ENCODE results near the gene ZRANB1. TPM values are rescaled to one million over a fixed set of nuclear protein-coding genes. Genes with fewer than 3 reads are reported as not detected.

Gene ZRANB1
- total RNA-seq: 10 to 100 TPM; 16.0 to 26.4 (median 22.5) TPM
- polyA plus RNA-seq: 10 to 100 TPM in 1 of 2 donors, 1 to 10 TPM in 1; 7.3 to 10.5 TPM
- total RNA-seq: 81.3 reads per million, percentile 81 among the genes with 10 or more reads in this experiment

DNA sequence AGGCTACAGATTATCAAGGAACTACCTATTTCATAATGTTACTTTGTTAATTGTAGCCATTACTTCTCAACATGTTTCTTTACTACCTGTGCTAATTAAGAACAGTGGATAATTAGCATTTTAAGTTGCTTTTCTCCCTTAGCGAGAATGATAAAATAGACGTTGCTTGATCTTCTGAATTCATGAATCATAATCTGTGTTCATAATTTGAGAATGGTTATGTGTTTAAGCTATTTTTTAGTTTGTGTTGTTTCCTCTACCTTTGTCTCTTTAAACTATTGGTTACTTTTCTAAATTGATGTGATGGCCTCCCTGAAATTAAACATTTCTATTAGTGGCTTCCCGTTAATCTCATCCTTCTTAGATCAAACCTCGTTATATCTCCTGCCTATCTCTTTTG lies at the start of gene ZRANB1:
Gene ZRANB1, plus strand, starts transcription at position 301 of the 400 bp plus-strand sequence. CDS start 371 bp downstream, outside the sequence.
- intact Hi-C loops (cut with micrococcal nuclease): no loop called here
- Mint-ChIP-seq H3K27ac (peak within 1 kb of the TSS in 5 of 9 donors; percentile 1 to 58 (median 28)), H3K4me1 (peaks cover 10 to 84% (median 74%) of the 10 kb centered on the region in 7 donors), H3K9me3 (no peaks in the 10 kb centered on the region), H3K36me3 (peaks cover 6 to 18% (median 18%) of the 10 kb centered on the region in 5 donors), H3K4me3 (peak within 1 kb of the TSS in 9 of 10 donors; percentile 11 to 53 (median 30)), H3K27me3 (no peaks in the 10 kb centered on the region)
- Histone ChIP-seq H3K27me3 (ENCODE audit: control insufficient read depth in 2 of 2, insufficient read depth in 2 of 2, low read length in 2 of 2) (no peaks in the 10 kb centered on the region), H3K4me1 (ENCODE audit: control insufficient read depth in 2 of 2, insufficient read depth in 2 of 2, low read length in 2 of 2) (peaks cover 4 to 8% of the 10 kb centered on the region in 2 donors), H3K9me3 (ENCODE audit: control insufficient read depth in 2 of 3, low read length in 3 of 3) (no peaks in the 10 kb centered on the region), H3K27ac (ENCODE audit: low read depth, low read length) (no peak within 1 kb of the TSS), H3K36me3 (ENCODE audit: control insufficient read depth in 2 of 3, insufficient read depth in 3 of 3, low read length in 3 of 3) (peaks cover 0 to 7% (median 0%) of the 10 kb centered on the region in 3 experiments), H3K4me3 (ENCODE audit: low read length) (no peak within 1 kb of the TSS)
- no peak for ATAC-seq
- CTCF ChIA-PET: no interaction called here
- POLR2A ChIA-PET: no interaction called here
- no peak for DNase-seq

DNA sequence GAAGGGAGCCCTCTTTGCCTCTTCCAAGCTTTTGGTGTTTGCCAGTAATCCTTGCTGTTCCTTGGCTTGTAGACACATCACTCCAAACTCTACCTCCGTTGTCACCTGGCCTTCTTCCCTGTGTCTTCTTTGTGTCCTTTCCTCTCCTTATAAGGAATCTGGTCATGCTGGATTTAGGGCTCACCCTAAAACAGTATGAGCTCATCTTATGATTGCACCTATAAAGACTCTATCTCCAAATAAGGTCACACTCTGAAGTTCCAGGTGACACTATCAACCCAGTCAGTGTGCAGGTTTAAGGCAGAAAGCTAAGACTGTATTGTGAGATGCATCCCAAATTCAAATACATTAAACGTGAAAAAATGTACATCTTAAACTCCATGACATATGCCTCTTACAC lies 49.0 kb upstream of the ZRANB1 start:
- POLR2A ChIA-PET: no interaction called here
- ATAC-seq: no peak
- H3K27ac ChIP-seq (ENCODE audit: low read depth, low read length): no peak overlapping the region

DNA sequence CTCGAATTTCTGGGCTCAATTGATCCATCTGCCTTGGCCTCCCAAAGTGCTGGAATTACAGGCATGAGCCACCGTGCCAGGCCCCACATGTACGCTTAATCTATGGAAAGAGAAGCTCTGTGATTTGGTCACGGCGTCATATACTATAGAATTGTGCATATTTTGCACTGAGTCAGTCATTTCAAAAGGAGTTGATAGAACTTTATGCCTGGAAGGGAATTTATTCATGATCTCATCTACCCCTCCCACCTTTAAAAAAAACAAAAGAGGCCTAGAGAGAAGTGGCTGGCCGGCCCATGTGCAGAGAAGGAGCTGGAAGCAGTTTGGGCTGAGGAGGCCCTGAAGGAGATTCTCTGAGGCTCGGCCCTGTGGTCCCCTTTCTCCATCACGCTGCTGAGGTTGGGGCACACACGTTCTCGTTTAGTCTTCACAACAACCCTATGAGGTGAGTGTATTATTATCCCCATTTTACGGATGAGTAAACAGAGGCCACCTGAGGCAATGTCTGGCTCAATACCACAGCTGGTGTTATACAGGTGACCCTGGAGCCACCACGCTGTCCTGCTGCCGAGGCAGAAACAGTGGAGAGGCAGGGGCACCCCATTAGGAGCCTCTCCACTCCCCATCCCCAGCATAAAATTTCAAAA lies 47.2 kb upstream of the ZRANB1 start:
- no peaks in the 10 kb centered on the region for H3K27me3 ChIP-seq (ENCODE audit: control insufficient read depth in 2 of 2, insufficient read depth in 2 of 2, low read length in 2 of 2)
- Mint-ChIP-seq H3K4me1 (no peaks in the 10 kb centered on the region), H3K36me3 (no peaks in the 10 kb centered on the region), H3K9me3 (peaks cover 0 to 2% (median 0%) of the 10 kb centered on the region in 11 donors), H3K4me3 (no peak overlapping the region), H3K27me3 (peaks cover 0 to 11% (median 6%) of the 10 kb centered on the region in 5 donors), H3K27ac (no peak overlapping the region)
- no peak overlapping the region for H3K4me3 ChIP-seq (ENCODE audit: low read length)
- intact Hi-C loops (cut with micrococcal nuclease): no loop called here
- DNase-seq (no peak), ATAC-seq (no peak)
- H3K36me3 ChIP-seq (ENCODE audit: control insufficient read depth in 2 of 3, insufficient read depth in 3 of 3, low read length in 3 of 3): no peaks in the 10 kb centered on the region
- no peaks in the 10 kb centered on the region for H3K9me3 ChIP-seq (ENCODE audit: control insufficient read depth in 2 of 3, low read length in 3 of 3)
- POLR2A ChIA-PET: no interaction called here
- H3K4me1 ChIP-seq (ENCODE audit: control insufficient read depth in 2 of 2, insufficient read depth in 2 of 2, low read length in 2 of 2): no peaks in the 10 kb centered on the region
- CTCF ChIA-PET: no interaction called here
- no peak overlapping the region for H3K27ac ChIP-seq (ENCODE audit: low read depth, low read length)

More for the DNA sequence above, 49.0 kb upstream of the ZRANB1 start:
- no peaks in the 10 kb centered on the region for H3K9me3 ChIP-seq (ENCODE audit: control insufficient read depth in 2 of 3, low read length in 3 of 3)
- H3K27me3 ChIP-seq (ENCODE audit: control insufficient read depth in 2 of 2, insufficient read depth in 2 of 2, low read length in 2 of 2): no peaks in the 10 kb centered on the region
- H3K4me3 ChIP-seq (ENCODE audit: low read length): no peak overlapping the region
- no peaks in the 10 kb centered on the region for H3K4me1 Mint-ChIP-seq
- no peak overlapping the region for H3K27ac Mint-ChIP-seq
- H3K9me3 Mint-ChIP-seq: peaks cover 0 to 2% (median 0%) of the 10 kb centered on the region in 11 donors
- peaks cover 0 to 6% (median 3%) of the 10 kb centered on the region in 5 donors for H3K27me3 Mint-ChIP-seq
- no peaks in the 10 kb centered on the region for H3K4me1 ChIP-seq (ENCODE audit: control insufficient read depth in 2 of 2, insufficient read depth in 2 of 2, low read length in 2 of 2)
- H3K36me3 Mint-ChIP-seq: no peaks in the 10 kb centered on the region
- DNase-seq: no peak
- CTCF ChIA-PET: no interaction called here
- H3K4me3 Mint-ChIP-seq: no peak overlapping the region
- H3K36me3 ChIP-seq (ENCODE audit: control insufficient read depth in 2 of 3, insufficient read depth in 3 of 3, low read length in 3 of 3): no peaks in the 10 kb centered on the region
- intact Hi-C loops (cut with micrococcal nuclease): no loop called here

DNA sequence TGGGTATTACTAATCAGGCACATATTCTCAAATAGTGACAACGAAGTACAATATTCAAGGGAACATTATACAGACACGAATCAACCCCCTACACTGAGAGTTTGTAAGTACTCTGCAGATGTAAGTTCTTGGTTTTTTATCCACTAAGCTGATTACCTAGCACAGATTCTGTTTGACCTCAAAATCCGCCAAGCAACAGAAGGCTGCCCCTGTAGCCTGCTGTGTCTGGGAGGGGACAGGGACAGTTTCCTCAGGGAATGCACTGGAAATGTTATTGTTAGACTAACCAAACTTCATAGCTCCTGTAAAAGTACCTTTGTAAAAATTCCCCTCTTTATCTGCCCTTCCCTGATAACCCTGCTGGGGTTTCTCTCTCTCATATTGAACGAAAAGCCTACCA lies 45.2 kb upstream of the ZRANB1 start:
- H3K4me1 ChIP-seq (ENCODE audit: control insufficient read depth in 2 of 2, insufficient read depth in 2 of 2, low read length in 2 of 2): no peaks in the 10 kb centered on the region
- ChIA-PET POLR2A (interaction anchor here (0.6 kb wide), 1 partner anchor 337 kb away, joined by 3 read pairs; no protein-coding TSS in a partner anchor), CTCF (no interaction called here)
- Mint-ChIP-seq H3K27me3 (peaks cover 0 to 11% (median 8%) of the 10 kb centered on the region in 5 donors), H3K4me3 (no peak overlapping the region), H3K4me1 (no peaks in the 10 kb centered on the region), H3K9me3 (peaks cover 0 to 2% (median 0%) of the 10 kb centered on the region in 11 donors), H3K36me3 (no peaks in the 10 kb centered on the region), H3K27ac (no peak overlapping the region)
- H3K36me3 ChIP-seq (ENCODE audit: control insufficient read depth in 2 of 3, insufficient read depth in 3 of 3, low read length in 3 of 3): no peaks in the 10 kb centered on the region
- ATAC-seq: no peak
- H3K4me3 ChIP-seq (ENCODE audit: low read length): no peak overlapping the region
- DNase-seq: no peak
- intact Hi-C loops (cut with micrococcal nuclease): no loop called here
- H3K27ac ChIP-seq (ENCODE audit: low read depth, low read length): no peak overlapping the region
- no peaks in the 10 kb centered on the region for H3K9me3 ChIP-seq (ENCODE audit: control insufficient read depth in 2 of 3, low read length in 3 of 3)
- H3K27me3 ChIP-seq (ENCODE audit: control insufficient read depth in 2 of 2, insufficient read depth in 2 of 2, low read length in 2 of 2): no peaks in the 10 kb centered on the region

DNA sequence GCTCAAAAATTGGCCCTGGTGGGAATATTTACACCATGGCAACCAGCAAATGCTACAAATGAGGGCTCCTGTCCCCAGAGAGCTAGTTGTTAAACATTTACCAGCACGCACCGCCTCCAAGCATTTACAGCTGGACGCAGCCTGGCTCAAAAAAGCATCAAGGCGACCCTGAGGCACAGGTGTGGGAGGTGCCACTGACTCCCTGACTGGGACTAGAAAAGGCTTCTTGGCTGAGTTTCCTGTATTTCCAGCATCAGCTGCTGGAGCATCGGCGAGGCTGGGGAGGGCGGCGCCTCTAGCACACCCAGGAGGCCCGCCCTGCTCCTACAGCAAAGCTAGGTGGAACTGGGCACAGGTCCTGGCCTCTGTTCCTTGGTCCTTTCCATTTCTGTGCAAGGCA lies 43.5 kb upstream of the ZRANB1 start:
- Mint-ChIP-seq H3K4me1 (no peaks in the 10 kb centered on the region), H3K27ac (no peak overlapping the region), H3K27me3 (peaks cover 0 to 26% (median 20%) of the 10 kb centered on the region in 5 donors), H3K9me3 (no peaks in the 10 kb centered on the region), H3K4me3 (no peak overlapping the region), H3K36me3 (no peaks in the 10 kb centered on the region)
- no peak for DNase-seq
- ChIA-PET CTCF (no interaction called here), POLR2A (interaction anchor here (1.2 kb wide), 1 partner anchor 17 kb away, joined by 3 read pairs; no protein-coding TSS in a partner anchor)
- no peaks in the 10 kb centered on the region for H3K36me3 ChIP-seq (ENCODE audit: control insufficient read depth in 2 of 3, insufficient read depth in 3 of 3, low read length in 3 of 3)
- H3K27me3 ChIP-seq (ENCODE audit: control insufficient read depth in 2 of 2, insufficient read depth in 2 of 2, low read length in 2 of 2): no peaks in the 10 kb centered on the region
- no peaks in the 10 kb centered on the region for H3K4me1 ChIP-seq (ENCODE audit: control insufficient read depth in 2 of 2, insufficient read depth in 2 of 2, low read length in 2 of 2)
- ATAC-seq: no peak
- intact Hi-C loops (cut with micrococcal nuclease): no loop called here
- no peaks in the 10 kb centered on the region for H3K9me3 ChIP-seq (ENCODE audit: control insufficient read depth in 2 of 3, low read length in 3 of 3)
- no peak overlapping the region for H3K4me3 ChIP-seq (ENCODE audit: low read length)
- H3K27ac ChIP-seq (ENCODE audit: low read depth, low read length): no peak overlapping the region

DNA sequence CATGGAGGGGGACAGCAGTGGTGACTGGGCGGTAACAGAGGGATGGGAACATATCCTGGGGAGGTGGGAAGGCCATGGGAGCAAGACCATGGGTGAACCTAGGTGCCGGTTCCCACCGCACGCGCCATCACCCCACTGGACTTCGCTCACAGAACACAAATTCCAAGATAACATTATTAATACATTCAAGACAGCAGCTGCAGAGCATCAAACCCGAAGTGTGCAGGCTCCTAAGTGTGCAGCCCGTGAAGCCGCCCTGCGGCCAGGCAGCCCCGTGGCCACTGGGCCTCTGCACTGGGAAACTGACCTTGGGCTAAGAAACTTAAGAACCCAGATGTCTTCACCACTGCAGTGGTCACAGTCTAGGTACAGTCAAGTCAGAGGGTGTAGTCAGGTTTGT lies 42.8 kb upstream of the ZRANB1 start:
- ChIA-PET POLR2A (no interaction called here), CTCF (no interaction called here)
- H3K36me3 Mint-ChIP-seq: no peaks in the 10 kb centered on the region

DNA sequence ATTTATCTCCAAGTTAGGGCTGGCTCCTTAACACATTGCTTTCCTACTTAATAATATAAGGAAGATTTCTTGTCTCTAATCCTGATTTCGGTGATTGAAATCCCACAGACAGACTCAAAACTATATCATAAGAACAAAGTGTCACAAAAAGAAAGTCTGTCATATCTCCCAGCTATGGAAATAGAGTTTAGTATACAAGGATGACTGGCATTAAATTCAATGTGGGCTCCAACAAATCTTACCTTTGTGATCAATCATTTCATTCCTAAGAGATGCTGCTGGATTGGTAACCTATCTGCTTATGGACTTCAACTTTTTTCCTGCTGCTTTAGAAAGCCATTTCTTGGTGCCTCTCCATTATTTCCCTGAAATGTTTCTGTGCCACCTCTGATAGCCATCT lies 39.5 kb upstream of the ZRANB1 start:
- POLR2A ChIA-PET: no interaction called here
- CTCF ChIA-PET: no interaction called here
- H3K27me3 Mint-ChIP-seq: peaks cover 0 to 35% (median 16%) of the 10 kb centered on the region in 5 donors
- no peak overlapping the region for H3K4me3 Mint-ChIP-seq
- intact Hi-C loops (cut with micrococcal nuclease): no loop called here
- H3K27me3 ChIP-seq (ENCODE audit: control insufficient read depth in 2 of 2, insufficient read depth in 2 of 2, low read length in 2 of 2): no peaks in the 10 kb centered on the region
- ATAC-seq: no peak
- DNase-seq: no peak
- H3K36me3 ChIP-seq (ENCODE audit: control insufficient read depth in 2 of 3, insufficient read depth in 3 of 3, low read length in 3 of 3): no peaks in the 10 kb centered on the region
- H3K9me3 ChIP-seq (ENCODE audit: control insufficient read depth in 2 of 3, low read length in 3 of 3): no peaks in the 10 kb centered on the region
- H3K27ac ChIP-seq (ENCODE audit: low read depth, low read length): no peak overlapping the region
- H3K9me3 Mint-ChIP-seq: no peaks in the 10 kb centered on the region
- H3K36me3 Mint-ChIP-seq: no peaks in the 10 kb centered on the region
- no peaks in the 10 kb centered on the region for H3K4me1 ChIP-seq (ENCODE audit: control insufficient read depth in 2 of 2, insufficient read depth in 2 of 2, low read length in 2 of 2)
- no peaks in the 10 kb centered on the region for H3K4me1 Mint-ChIP-seq
- no peak overlapping the region for H3K4me3 ChIP-seq (ENCODE audit: low read length)
- H3K27ac Mint-ChIP-seq: no peak overlapping the region

More for the DNA sequence above, 42.8 kb upstream of the ZRANB1 start:
- DNase-seq (no peak), ATAC-seq (no peak)
- Mint-ChIP-seq H3K27me3 (peaks cover 0 to 31% (median 20%) of the 10 kb centered on the region in 5 donors), H3K4me3 (no peak overlapping the region), H3K4me1 (no peaks in the 10 kb centered on the region), H3K27ac (no peak overlapping the region), H3K9me3 (no peaks in the 10 kb centered on the region)
- Histone ChIP-seq H3K27me3 (ENCODE audit: control insufficient read depth in 2 of 2, insufficient read depth in 2 of 2, low read length in 2 of 2) (no peaks in the 10 kb centered on the region), H3K4me3 (ENCODE audit: low read length) (no peak overlapping the region), H3K4me1 (ENCODE audit: control insufficient read depth in 2 of 2, insufficient read depth in 2 of 2, low read length in 2 of 2) (no peaks in the 10 kb centered on the region), H3K9me3 (ENCODE audit: control insufficient read depth in 2 of 3, low read length in 3 of 3) (no peaks in the 10 kb centered on the region), H3K36me3 (ENCODE audit: control insufficient read depth in 2 of 3, insufficient read depth in 3 of 3, low read length in 3 of 3) (no peaks in the 10 kb centered on the region), H3K27ac (ENCODE audit: low read depth, low read length) (no peak overlapping the region)
- intact Hi-C loops (cut with micrococcal nuclease): no loop called here
